Fibroblast of villous mesenchyme (primary cell): Measurements from ENCODE around the gene CELSR1. TPM values are rescaled to one million over a fixed set of nuclear protein-coding genes. Genes with fewer than 3 reads are reported as not detected.

Source experiments
- DNase-seq: peaks from one replicate; pipeline ENCODE4 v3.0.0-alpha.2; 2010; ENCODE audit warnings: low read depth
- H3K4me3 ChIP-seq: 2 replicates; pipeline ENCODE4 v1.5.1; 2011; ENCODE audit warnings: low read depth, mild to moderate bottlenecking, low read length
- CTCF ChIP-seq: IDR thresholded peaks from 2 replicates; pipeline ENCODE4 v1.5.1; 2012; ENCODE audit warnings: low read depth, mild to moderate bottlenecking, low read length; ENCODE audit not compliant: insufficient read depth
- total RNA-seq: library from RNA; depleted of rRNA; stranded (reverse); fragments of >200 nt; gene quantifications from 2 replicates; pipeline ENCODE4 v1.2.3, GENCODE V29; 2012

CELSR1 gene
- total RNA-seq, 1 donor, result 1.7 TPM

- no peak overlapping the region for H3K4me3 ChIP-seq
- no peak for TF ChIP-seq CTCF
- DNase-seq, result no peak
Observed at GRCh38 chr22:46481386-46481785, 56.0 kb downstream of the CELSR1 start.

GRCh38 chr22:46480396-46480795 is 57.0 kb downstream of the CELSR1 start:
- TF ChIP-seq CTCF, result no peak
- H3K4me3 ChIP-seq, result no peak overlapping the region
- DNase-seq, result no peak

- TF ChIP-seq CTCF, result no peak
- no peak for DNase-seq
- H3K4me3 ChIP-seq, result no peak overlapping the region
Observed at GRCh38 chr22:46479046-46479445, 58.4 kb downstream of the CELSR1 start.

- no peak overlapping the region for H3K4me3 ChIP-seq
- TF ChIP-seq CTCF, result no peak
- no peak for DNase-seq
Observed at GRCh38 chr22:46478083-46478551, 59.3 kb downstream of the CELSR1 start.

GRCh38 chr22:46476547-46476941 is 60.9 kb downstream of the CELSR1 start:
- TF ChIP-seq CTCF, result no peak
- no peak for DNase-seq
- no peak overlapping the region for H3K4me3 ChIP-seq

GRCh38 chr22:46473896-46474557 is 63.4 kb downstream of the CELSR1 start:
- DNase-seq, result no peak
- no peak overlapping the region for H3K4me3 ChIP-seq
- no peak for TF ChIP-seq CTCF
